ENCODE data around the gene CUL3.

- TF ChIP-seq CTCF (IDR thresholded peaks at IDR 0.05; ENCODE audit: poor library complexity) = no peak
- TF ChIP-seq EZH2 (IDR thresholded peaks at IDR 0.05; ENCODE audit: borderline replicate concordance) = no peak
Observed at GRCh38 chr2:224518806-224519580, 66.2 kb downstream of the CUL3 start.

All from hepatocyte (in vitro differentiated cells).